GM11168 (cell line): ENCODE results near the gene CYP2E1.
"Not testable (repeated sequence)": the region's sequence is repeated elsewhere in the genome, so short reads cannot be mapped to it uniquely, and the experiment has no call there.

ENCODE experiments used
- in situ Hi-C: fragments of 300-500 bp; cut with MboI; formaldehyde crosslinking; loops from one replicate; pipeline ENCODE4 v1.12.0; 2022; ENCODE audit warnings: low sequenced_read_pairs; ENCODE audit not compliant: unreplicated experiment

Gene CYP2E1

GRCh38 chr10:133568287-133568614 is 41.1 kb downstream of the CYP2E1 start:
- in situ Hi-C loops: no loop called here

- in situ Hi-C loops: not testable (repeated sequence)
Measured at GRCh38 chr10:133568831-133569527, 41.8 kb downstream of the CYP2E1 start.

- in situ Hi-C loops: not testable (repeated sequence)
Measured at GRCh38 chr10:133569801-133570200, 42.6 kb downstream of the CYP2E1 start.

- in situ Hi-C loops: not testable (repeated sequence)
Measured at GRCh38 chr10:133572055-133572454, 44.9 kb downstream of the CYP2E1 start.

- in situ Hi-C loops: not testable (repeated sequence)
Measured at GRCh38 chr10:133573460-133573859, 46.3 kb downstream of the CYP2E1 start.

GRCh38 chr10:133577037-133577436 is 49.9 kb downstream of the CYP2E1 start:
- in situ Hi-C loops: not testable (repeated sequence)
